Smooth muscle cell of the brain vasculature (primary cell): ENCODE results near the gene DEPDC7.
"Not testable (repeated sequence)": the region's sequence is repeated elsewhere in the genome, so short reads cannot be mapped to it uniquely, and the experiment has no call there.

Experiments
- DNase-seq: peaks from one replicate; pipeline ENCODE4 v3.0.0-alpha.2; 2012; ENCODE audit warnings: low read depth, low spot score

The DEPDC7 gene

GRCh38 chr11:33025339-33025722 is 9.7 kb downstream of the DEPDC7 start:
- no peak for DNase-seq

- no peak for DNase-seq
These were observed 11.6 kb downstream of the DEPDC7 start for GRCh38 chr11:33027233-33027632.

- DNase-seq = no peak
These were observed 12.3 kb downstream of the DEPDC7 start for GRCh38 chr11:33027846-33028536.

- DNase-seq = no peak
These were observed 12.8 kb downstream of the DEPDC7 start for GRCh38 chr11:33028537-33028914.

GRCh38 chr11:33029218-33029617 is 13.5 kb downstream of the DEPDC7 start:
- DNase-seq = not testable (repeated sequence)

GRCh38 chr11:33033493-33033892 is 17.8 kb downstream of the DEPDC7 start:
- no peak for DNase-seq

GRCh38 chr11:33035011-33035410 is 19.3 kb downstream of the DEPDC7 start:
- no peak for DNase-seq

- DNase-seq = peak; percentile 86
These were observed 23.8 kb downstream of the DEPDC7 start, which contains the start of gene TCP11L1 for GRCh38 chr11:33039274-33040032. Gene TCP11L1, plus strand, starts transcription at chr11:33039572. Its CDS starts 4,202 bp downstream, at chr11:33043774.

- DNase-seq = no peak
These were observed 24.6 kb downstream of the DEPDC7 start for GRCh38 chr11:33040033-33040861.

GRCh38 chr11:33040862-33041453 is 25.3 kb downstream of the DEPDC7 start:
- DNase-seq = no peak

GRCh38 chr11:33043221-33043830 is 27.6 kb downstream of the DEPDC7 start:
- no peak for DNase-seq

GRCh38 chr11:33044285-33044756 is 28.6 kb downstream of the DEPDC7 start:
- DNase-seq = no peak

- DNase-seq = no peak
These were observed 30.0 kb downstream of the DEPDC7 start for GRCh38 chr11:33045551-33046255.

- DNase-seq = not testable (repeated sequence)
These were observed 33.0 kb downstream of the DEPDC7 start for GRCh38 chr11:33048701-33049100.

- DNase-seq = not testable (repeated sequence)
These were observed 34.1 kb downstream of the DEPDC7 start for GRCh38 chr11:33049565-33050408.

GRCh38 chr11:33052231-33052630 is 36.6 kb downstream of the DEPDC7 start:
- DNase-seq = no peak

GRCh38 chr11:33055375-33055774 is 39.7 kb downstream of the DEPDC7 start:
- DNase-seq = no peak

- DNase-seq = no peak
These were observed 41.6 kb downstream of the DEPDC7 start for GRCh38 chr11:33057284-33057683.

GRCh38 chr11:33059331-33060007 is 43.8 kb downstream of the DEPDC7 start:
- no peak for DNase-seq
